Activated gamma-delta T cell treated with anti-CD3 and anti-CD28 coated beads, Interleukin-2, amount 50 U/mL, for 16 hours (primary cell): Measurements from ENCODE around the gene LUZP2.
"Not testable (repeated sequence)": the region's sequence is repeated elsewhere in the genome, so short reads cannot be mapped to it uniquely, and the experiment has no call there.

Source experiments
- DNase-seq: peaks from one replicate; pipeline ENCODE4 v3.0.0-alpha.2; 2020; ENCODE audit warnings: low read depth

Gene LUZP2

DNA sequence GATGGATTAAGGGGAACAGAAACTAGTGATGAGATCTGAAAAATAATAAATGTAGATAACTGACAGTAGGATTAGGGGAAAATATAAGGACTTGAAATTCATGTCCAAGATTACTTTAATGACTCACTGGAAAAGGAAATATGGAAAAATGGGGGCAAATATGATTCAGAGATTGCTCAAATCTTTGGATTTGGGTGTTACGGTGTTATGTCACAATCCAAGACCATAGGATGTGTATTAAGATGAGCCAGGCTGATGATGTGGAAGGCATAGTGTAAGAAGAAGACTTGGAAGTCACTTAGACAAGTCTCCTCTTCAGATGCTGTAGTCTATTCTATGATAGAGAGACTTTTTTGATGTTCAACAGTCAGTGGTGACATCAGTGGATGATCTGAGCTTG is 323.7 kb downstream of the LUZP2 start:
- DNase-seq, result no peak

DNA sequence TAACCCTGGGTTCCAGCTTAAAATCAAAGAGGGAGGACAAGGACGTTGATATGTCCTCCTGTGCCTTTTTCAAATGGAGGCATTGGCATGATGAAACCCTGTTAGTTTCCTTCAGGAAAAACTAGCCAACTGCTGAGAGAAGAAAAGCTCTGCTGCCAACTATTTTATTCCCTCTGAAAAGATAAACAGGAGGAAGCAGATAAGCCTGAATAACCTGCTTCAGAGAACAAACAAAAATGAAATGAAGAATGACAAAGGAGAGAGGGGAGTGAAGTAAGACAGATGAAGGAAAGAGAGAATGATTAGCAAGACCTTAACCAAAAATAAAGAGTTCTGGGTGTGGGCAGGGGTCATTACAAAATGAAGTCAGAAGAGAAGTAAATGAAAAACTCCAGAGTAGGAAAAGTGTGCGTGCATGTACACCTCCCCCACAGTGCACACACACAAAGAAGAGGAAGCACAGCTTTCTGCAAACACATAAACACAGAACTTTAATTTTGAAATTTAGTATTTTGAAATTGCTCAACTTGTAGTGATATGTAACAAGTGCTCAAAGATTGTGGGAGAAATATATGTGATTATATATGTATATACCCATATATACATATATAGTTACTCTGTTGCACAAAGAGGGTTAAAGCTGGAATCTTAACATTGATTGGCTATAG is 332.2 kb downstream of the LUZP2 start:
- no peak for DNase-seq

DNA sequence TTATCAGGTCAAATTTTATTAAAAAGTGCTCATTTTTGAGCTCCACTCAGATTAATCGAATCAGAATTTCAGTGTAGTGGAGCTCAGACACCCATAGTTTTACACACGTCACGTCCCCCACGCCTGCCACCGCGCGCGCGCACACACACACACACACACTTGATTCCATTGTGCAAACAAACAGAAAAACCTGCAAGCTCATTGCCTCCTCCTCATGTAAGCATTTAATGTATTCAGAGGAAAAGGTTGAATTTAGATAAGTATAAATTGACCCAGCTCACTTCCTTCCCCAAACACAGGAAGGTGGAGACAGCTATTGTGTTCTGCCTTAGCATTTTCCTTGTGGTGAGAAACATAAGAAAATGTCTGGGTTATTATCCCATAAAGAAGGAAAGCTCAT is 336.7 kb downstream of the LUZP2 start:
- DNase-seq, result no peak

DNA sequence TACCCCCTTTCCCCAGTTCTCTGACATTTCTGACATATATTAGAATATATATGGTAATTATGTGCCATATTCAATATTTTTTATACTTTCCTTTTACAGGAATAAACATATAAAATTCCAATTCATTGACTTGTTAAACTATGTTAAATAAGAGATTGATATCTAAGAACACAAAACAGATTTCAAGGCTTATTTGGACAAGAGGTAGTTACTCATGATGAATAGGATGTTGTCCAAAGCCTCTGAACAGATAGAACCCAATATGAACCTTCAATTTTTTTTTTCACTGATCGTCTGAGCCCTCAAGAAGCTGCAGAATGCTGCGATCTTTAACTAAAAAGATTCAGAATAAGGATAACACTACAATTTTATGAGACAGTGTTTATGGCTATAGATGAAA is 340.3 kb downstream of the LUZP2 start:
- DNase-seq, result no peak

DNA sequence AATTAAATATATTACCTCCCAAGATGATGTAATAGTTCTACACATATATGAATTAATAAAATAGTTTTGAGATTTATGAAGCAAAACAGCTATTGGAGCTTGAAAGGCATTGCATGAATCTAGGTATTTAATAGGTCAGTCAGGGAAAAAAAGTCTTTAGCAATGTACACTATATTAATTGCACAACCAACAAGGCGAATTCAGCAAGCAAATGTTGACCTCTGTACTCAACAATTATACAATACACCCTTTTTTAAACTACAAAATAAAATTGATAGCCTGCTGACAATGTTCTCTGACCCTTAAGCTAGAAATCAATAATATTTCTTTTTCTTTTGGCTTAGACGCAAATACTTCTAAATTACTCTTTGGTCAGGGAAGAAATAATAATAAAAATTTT is 345.5 kb downstream of the LUZP2 start:
- no peak for DNase-seq

DNA sequence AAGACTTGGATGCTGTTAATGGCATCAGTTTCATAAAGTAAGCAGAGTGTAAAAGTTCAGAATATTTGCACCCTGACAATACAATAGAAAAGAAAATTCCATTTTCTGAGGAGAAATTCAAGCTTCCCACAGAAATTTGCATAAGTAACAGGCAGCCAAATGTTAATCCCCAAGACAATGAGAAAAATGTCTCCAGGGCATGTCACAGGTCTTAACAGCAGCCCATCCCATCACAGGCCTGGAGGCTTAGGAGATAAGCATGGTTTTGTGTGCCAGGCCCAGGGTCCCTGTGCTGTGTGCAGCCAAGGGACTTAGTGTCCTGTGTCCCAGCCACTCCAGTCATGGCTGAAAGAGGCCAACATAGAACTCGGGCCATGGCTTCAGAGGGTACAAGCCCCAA is 347.6 kb downstream of the LUZP2 start:
- no peak for DNase-seq

DNA sequence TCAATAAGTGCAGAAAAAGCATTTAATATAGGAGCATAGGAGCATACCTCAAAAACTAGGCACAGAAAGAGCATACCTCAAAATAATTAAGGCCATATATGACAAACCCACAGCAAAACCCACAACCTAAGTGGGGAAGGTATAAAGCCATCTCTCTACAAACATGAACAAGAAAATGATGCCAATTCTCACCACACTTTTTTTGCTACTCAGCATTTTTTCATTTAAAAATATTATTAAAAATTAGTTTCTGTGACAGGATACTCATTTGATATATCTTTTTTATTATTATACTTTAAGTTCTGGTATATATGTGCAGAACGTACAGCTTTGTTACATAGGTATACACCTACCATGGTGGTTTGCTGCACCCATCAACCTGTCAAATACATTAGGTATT is 352.0 kb downstream of the LUZP2 start:
- DNase-seq, result no peak

DNA sequence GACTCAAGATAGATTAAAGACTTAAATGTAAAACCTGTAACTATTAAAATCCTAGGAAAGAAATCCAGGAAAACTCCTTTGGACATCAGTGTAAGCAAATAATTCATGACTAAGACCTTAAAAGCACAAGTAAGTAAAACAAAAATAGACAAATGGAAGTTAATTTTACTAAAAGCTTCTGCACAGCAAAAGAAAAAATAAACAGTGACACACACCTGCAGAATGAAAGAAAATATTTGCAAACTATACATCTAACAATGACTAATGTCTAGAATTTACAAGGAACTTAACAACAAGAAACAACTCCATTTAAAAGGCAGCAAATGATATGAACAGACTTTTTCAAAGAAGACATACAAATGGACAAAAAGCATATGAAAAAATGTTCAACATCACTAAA is 359.1 kb downstream of the LUZP2 start:
- no peak for DNase-seq

DNA sequence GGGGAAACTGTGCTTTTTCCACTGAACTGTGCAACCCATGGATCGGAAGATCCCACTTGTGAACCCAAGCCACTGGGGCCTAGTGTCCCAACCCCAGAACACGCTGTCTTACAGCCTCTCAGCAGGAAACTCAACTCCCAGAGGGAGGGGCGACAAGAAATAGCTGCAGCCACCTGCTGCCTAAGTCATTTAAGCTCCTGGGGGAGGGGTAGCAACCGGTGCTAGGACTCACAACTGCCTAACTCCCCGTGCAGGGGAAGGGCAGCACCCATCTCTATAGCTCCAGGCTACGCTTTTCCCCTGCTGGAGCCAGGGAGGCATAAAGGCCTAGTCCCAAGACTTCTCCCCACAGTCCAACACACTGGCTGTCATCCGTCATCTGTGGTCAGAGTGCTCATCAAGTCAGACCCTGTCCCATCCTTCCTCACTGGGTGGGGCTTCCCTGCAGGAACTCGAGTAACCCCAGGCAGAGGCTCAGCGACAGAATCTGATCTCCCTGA is 363.0 kb downstream of the LUZP2 start:
- no peak for DNase-seq

DNA sequence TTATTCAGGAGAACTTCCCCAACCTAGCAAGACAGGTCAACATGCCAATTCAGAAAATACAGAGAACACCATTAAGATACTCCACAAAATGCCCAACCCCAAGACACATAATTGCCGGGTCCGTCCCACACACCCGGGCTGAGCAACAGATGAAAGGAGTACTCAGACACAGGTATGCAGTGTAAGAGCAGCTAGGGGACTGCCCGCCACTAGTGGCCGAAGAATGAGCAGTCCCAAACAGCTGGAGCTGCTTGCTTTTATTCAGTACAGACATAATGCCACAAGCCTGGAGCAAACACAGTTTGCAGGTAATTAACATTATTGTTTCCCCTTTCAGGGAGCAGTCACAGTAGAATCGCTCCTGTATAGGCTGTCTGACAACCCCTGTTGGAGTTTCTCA is 364.6 kb downstream of the LUZP2 start:
- no peak for DNase-seq

DNA sequence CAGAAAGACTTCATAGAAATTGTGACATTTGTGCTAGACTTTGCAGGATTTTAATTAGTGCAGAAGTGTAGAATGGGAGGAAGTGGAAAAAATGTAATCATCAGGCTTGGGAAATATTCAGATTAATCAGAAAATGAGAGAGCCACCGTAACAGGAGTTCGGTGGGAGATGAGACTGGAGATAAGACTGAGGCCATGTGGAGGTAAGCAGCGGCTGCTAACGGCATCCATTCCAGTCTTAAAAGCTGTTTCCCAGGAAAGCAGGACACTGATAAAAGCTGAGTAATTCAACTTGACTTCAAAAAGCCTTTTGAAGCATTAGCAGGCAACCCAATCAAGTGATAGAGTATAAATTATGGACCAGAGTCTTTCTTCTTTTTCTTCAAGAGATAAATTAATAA is 369.9 kb downstream of the LUZP2 start:
- DNase-seq, result no peak

DNA sequence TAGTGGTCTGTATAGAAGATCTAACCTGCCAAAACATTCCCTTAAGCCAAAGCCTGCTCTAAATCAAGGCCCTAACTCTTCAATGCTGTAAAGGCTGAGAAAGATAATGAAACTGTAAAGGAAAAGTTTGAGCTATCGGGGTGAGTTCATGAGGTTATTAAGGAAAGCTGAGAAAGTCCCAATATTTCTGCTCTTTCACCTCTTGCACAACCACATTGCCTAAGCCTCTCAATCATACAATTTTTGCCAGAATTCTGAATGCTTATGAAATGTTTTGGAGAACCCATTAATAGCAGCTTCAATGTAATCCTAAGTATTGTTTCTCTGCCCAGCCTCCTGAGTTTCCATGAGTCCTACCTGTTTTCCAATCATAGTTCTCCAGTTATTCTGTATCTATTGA is 373.2 kb downstream of the LUZP2 start:
- no peak for DNase-seq

DNA sequence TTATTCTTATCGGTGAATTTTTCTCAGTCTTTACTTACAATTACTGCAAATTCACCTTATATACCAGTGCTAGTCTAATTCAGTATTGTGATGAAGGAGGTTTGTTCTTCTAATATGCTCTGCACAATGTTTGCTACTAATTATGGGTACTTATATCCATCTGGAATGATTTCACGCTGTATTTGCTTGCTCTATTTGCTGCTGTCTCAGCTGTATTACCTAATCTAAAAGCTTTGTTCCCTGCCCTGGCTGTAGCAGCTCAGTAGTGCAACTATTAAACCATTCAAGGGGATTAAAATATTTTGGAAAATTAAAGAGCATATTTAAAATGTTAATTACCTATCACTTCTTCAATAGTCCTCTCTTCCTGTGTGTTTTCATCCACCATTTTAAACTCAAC is 375.3 kb downstream of the LUZP2 start:
- DNase-seq, result no peak

DNA sequence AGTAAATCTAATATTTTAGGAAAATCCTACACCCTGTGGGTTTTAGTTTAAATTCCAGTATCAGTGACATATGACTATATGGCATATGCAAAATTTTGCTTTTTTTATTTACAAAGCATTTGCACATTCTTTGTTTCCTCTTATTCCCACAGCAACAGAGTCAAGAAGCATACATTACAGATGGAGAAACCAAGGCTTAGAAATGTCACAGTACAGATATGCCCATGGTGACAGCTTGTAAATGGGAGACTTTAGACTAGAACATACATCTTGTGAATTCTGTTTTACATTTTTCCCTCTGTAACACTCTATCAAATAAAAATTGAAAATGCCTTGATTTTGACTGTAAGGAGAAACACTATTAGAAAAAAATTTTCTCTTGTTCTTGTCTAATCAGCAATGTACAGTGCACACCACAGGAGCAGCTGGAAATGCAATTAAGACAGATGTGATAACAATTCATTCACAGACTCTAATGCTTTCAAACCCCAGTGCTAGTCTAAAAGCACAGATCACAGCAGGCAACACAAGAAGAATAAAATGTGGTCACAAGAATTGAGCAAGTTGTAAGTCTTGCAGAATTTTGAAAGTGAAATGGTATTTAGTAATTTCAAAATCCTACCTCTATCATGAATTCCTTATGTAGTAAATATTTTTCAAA is 375.9 kb downstream of the LUZP2 start:
- no peak for DNase-seq

DNA sequence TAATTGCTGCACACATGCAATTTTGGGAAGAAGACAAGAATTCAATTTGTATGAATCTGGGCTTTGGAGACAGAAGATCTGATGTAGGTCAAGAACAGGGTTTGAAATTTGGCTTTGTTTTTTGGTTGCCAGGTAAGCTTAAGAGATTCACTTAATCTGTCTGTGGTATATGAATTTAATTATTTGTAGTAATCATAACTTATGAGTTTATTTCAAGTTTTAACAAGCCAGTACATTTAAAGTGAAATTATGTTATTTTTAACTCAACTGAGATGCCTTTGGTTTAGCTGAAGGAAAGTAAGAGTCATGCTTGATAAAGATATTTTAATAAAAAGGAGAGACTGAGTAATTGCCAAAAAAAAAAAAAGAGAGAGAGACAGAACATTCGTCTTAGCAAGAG is 384.1 kb downstream of the LUZP2 start:
- DNase-seq, result no peak

DNA sequence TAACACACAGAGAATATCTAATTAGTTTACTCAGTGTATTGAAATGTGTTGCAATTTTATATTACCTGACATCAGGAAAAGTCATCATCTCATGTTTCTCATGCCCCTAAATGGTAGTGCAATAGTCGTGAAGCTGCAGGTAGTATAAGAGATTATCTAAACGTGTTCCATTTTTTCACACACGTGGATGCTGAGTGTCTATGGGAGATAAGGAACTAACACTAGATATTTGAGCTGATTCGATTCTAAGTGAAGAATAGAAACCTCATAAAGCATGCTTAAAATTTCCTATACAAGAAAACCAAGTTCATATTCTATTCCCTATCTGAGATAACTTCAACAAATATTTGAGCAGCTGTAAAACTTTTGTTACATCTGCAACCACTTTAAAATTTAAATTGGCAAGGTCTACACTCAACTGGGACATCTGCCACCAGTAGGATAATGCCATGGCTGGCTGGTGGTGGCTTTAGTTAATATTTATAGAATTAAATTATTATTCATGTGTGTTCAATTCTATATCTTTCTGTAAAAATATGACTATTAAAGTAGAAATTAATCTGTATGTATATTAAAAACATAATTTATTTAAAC is 388.8 kb downstream of the LUZP2 start:
- no peak for DNase-seq

DNA sequence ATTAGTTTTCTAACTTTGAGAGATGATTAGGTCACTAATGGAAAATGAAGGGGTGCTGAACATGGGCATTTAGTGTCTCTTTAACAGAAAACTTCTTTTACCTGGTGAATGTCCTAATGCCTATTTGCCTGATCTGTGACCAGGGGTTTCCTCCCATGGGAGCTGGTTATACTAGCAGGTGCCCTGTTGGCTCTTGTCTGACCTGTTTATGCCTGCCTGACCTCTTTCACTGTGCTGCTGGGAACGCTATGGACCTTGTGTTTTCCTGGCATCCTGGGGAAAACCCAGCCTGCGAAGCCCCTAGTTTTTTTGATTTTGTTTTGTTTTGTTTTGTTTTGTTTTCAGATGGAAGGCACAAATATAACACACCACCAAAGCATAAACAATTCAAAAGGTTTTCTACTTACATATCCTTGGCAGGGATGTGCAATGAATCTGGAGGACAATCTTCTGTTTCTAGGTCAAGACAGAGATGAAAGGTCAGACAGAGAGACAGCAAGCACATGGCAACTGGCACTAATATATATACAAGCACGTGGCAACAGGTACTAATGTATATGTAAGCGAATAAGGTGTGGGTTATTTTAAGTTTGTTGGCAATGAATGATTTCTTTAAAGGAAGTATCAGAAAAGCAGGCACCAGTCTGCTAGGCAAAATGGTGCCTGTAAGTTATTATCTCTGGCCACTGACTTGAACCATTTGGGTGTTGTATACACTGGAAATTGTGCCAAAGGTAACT is 390.2 kb downstream of the LUZP2 start:
- DNase-seq, result no peak

DNA sequence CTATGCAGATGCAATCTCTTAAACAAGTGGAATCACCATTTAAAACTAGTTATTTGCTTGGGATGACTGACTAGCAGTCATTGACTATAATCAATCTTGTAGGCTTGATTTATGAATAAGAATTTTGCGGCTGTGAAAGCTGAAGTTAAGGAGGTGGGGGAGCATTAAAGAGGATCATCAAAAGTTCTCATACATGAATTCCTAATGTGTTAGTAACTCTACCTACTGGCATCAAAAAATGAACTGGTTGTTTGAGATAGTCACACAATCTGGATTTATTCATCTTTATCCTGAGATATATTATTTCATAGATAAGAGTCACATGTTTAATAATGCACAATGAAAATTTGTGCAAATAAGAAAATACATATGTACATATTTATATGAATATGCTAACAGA is 393.6 kb downstream of the LUZP2 start:
- DNase-seq, result no peak

DNA sequence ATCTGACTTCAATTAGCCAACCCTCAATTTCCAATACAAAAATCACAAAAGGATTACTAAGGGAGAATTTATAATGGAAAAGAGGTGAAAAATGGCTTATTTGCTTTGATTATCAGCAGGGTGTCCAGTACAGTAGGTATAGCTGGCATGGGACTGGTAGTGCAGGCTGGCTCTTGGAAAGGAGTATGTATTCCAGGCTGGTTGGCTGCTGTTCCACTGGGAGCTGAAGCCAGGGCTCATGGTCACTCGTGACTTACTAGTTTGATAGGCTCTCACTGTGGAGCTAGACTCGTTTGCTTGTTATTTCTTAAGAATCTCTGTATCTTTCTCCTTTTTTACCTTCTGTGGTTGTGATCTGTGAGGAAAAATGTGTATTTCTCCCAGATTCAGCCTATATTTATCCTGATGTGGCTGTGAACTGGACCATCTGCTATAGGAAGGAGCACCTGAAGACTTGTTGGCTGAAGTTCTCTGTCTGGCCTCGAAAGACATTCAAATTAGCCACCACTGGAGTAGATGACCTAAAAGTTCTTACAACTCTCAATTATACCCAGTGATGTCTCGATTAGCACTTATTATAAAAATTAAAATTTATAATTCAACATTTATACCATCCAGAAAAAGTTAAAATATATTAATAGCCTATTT is 395.1 kb downstream of the LUZP2 start:
- DNase-seq, result not testable (repeated sequence)

DNA sequence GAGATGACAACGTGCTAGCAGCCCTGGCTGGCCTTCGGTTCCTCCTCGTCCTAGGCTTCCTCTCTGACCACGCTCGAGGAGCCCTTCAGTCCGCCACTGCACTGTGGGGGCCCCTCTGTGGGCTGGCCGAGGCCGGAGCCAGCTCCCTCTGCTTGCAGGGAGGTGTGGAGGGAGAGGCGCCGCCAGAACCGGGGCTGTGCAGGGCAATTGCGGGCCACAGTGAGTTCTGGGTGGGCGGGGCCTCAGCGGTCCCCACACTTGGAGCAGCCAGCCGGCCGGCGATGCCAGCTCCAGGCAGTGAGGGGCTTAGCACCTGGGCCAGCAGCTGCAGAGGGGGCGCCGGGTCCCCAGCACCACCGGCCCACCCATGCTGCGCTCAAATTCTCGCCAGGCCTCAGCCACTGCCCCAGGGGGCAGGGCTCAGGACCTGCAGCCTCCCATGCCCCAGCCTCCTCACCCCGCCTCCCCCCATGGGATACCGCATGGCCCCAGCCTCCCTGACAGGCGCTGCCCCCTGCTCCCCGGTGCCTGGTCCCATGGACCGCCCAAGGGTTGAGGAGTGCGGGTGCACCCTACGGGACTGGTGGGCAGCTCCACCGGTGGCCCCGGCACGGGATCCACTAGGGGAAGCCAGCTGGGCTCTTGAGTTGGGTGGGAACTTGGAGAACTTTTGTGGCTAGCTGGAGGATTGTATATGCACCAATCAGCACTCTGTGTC is 399.4 kb downstream of the LUZP2 start:
- DNase-seq, result no peak

DNA sequence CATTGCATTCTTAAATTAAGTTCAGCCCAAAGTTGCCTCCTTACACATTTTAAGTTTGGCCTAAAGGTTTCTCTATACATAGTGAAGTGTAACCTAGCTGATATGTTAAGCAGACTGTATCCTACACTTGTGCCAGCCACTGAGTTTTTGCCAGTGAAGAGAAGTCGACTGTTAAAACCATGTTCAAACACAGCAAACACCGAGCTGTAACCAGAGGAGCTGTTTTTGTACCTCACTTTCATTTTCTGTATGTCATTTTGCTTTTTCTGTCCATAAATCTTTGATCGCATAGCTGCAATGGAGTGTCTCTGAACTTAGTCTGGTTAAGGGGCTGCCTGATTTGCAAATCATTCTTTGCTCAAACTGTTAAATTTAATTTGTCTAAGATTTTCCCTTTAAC is 403.7 kb downstream of the LUZP2 start:
- DNase-seq, result no peak
